Right forelimb (tissue), 1 donor: ENCODE data around the gene LILRA5.
"Not testable (repeated sequence)": the region's sequence is repeated elsewhere in the genome, so short reads cannot be mapped to it uniquely, and the experiment has no call there.

Experiments
- DNase-seq: peaks from one replicate; pipeline ENCODE4 v3.0.0-alpha.2; 2018

LILRA5 gene

GRCh38 chr19:54271587-54271986 lies 41.4 kb downstream of the LILRA5 start:
- not testable (repeated sequence) for DNase-seq

GRCh38 chr19:54271106-54271505 lies 41.9 kb downstream of the LILRA5 start:
- DNase-seq, result no peak

GRCh38 chr19:54268936-54269335 lies 44.0 kb downstream of the LILRA5 start:
- no peak for DNase-seq

- DNase-seq, result peak; percentile 81
Observed at GRCh38 chr19:54266133-54266532, 46.8 kb downstream of the LILRA5 start.

GRCh38 chr19:54262470-54262869 lies 50.5 kb downstream of the LILRA5 start:
- no peak for DNase-seq

- no peak for DNase-seq
Observed at GRCh38 chr19:54262066-54262465, 50.9 kb downstream of the LILRA5 start.

GRCh38 chr19:54257116-54257480 lies 55.9 kb downstream of the LILRA5 start, which contains the start of gene LILRB5:
Gene LILRB5, minus strand, starts transcription at chr19:54257273. Its CDS starts 80 bp downstream, at chr19:54257193.
- DNase-seq, result no peak
